T-helper 2 cell treated with Interferon-gamma antibody and Interleukin-4, amounts not matched to agents 5 μg/mL and 100 μg/mL, for 36 hours (primary cell): ENCODE data around the gene IL1RAPL2.

ENCODE experiments used
- DNase-seq: peaks from one replicate; pipeline ENCODE4 v3.0.0; 2021; ENCODE audit warnings: low spot score
- H3K27ac Mint-ChIP-seq: one replicate; pipeline ENCODE4 v1.8.0; 2021; ENCODE audit warnings: mild to moderate bottlenecking, mixed read lengths
- H3K27me3 Mint-ChIP-seq: one replicate; pipeline ENCODE4 v1.8.0; 2021; ENCODE audit warnings: low read depth, mixed read lengths
- H3K36me3 Mint-ChIP-seq: one replicate; pipeline ENCODE4 v1.8.0; 2021; ENCODE audit warnings: low read depth, mixed read lengths
- H3K4me1 Mint-ChIP-seq: one replicate; pipeline ENCODE4 v1.8.0; 2021; ENCODE audit warnings: low read depth, mixed read lengths
- H3K4me3 Mint-ChIP-seq: one replicate; pipeline ENCODE4 v1.8.0; 2022; ENCODE audit warnings: mild to moderate bottlenecking, moderate library complexity, mixed read lengths
- H3K9me3 Mint-ChIP-seq: one replicate; pipeline ENCODE4 v1.8.0; 2021; ENCODE audit warnings: mixed read lengths

The IL1RAPL2 gene

DNA sequence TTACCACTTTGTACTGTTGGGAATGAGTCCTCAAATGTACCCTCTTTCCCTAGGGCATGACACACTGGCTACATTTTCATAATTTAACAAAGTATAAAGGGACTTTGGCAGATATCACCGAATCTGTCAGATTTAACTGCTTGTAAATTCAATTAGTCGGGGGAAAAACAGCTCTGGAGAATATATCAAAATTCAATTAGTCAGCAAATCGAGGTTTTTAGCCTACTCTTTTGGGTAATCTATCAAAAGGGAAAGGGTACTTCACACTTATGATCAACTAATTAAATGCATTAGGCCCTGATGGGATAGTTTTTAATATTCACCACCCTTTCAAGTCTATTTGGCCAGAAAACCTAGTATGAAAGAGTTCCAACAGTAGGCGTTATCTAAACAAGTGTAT, 141.0 kb downstream of the IL1RAPL2 start:
- H3K27ac Mint-ChIP-seq, result no peak overlapping the region
- H3K4me3 Mint-ChIP-seq, result no peak overlapping the region
- no peaks in the 10 kb centered on the region for H3K4me1 Mint-ChIP-seq
- no peaks in the 10 kb centered on the region for H3K36me3 Mint-ChIP-seq
- H3K27me3 Mint-ChIP-seq, result no peaks in the 10 kb centered on the region
- H3K9me3 Mint-ChIP-seq, result no peaks in the 10 kb centered on the region
- no peak for DNase-seq

DNA sequence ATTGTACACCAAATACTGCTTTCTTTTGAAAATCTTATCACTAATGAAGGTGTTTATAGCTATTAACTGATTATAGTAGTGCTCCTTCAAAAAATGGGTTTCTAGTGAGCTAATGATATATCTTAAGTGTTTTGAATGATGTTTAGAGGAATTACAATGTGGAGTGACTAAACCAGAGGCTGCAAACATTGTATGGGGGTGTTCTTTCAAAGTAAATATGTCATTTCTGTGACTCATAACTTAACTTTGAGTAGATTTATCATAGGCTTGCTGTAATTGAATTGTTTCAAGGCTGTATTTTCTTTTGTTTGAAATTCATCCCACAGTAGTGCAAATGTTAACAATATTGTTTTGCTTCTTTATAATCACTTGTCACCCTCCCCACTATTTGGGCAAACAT, 141.6 kb downstream of the IL1RAPL2 start:
- no peaks in the 10 kb centered on the region for H3K9me3 Mint-ChIP-seq
- H3K27me3 Mint-ChIP-seq, result no peaks in the 10 kb centered on the region
- no peaks in the 10 kb centered on the region for H3K36me3 Mint-ChIP-seq
- H3K27ac Mint-ChIP-seq, result no peak overlapping the region
- no peak for DNase-seq
- no peak overlapping the region for H3K4me3 Mint-ChIP-seq
- H3K4me1 Mint-ChIP-seq, result no peaks in the 10 kb centered on the region

DNA sequence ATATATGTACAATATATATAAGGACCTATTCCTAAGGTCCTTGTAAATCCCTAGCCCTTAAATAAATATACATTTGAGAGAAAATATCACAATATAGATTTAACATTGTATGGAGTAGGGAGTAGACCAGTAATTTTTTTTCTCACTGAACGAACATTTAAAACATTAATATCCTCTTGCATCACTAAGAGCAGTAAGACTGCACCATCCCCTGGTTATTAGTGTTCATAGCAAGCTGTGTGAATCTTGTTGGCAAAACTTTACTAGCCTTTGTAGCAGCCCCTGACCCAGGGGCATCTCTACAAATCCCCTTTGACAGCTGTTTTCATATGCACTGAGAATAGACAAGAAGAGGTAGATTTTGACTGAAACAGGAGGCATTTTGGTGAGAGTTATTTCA, 146.5 kb downstream of the IL1RAPL2 start:
- no peaks in the 10 kb centered on the region for H3K27me3 Mint-ChIP-seq
- H3K4me1 Mint-ChIP-seq, result no peaks in the 10 kb centered on the region
- H3K4me3 Mint-ChIP-seq, result no peak overlapping the region
- H3K36me3 Mint-ChIP-seq, result no peaks in the 10 kb centered on the region
- no peak overlapping the region for H3K27ac Mint-ChIP-seq
- no peaks in the 10 kb centered on the region for H3K9me3 Mint-ChIP-seq
- DNase-seq, result no peak

DNA sequence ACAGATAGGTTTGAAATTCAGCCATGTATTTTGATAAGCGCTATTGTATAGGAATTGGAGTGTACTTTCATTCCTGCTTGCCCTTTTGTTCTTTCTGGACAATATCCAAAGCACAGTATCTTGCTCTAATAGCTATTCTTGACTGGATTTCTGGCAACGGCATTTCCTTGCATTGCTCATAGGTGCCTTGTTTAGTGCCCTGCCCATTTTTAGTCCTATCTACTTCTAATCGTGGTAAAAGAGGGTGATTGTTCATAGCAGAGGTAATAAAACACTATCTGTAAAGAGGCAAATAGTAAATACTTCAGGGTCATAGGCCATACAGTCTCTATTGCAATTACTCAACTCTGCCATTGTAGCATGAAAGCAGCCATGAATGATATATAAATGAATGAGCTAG, 155.9 kb downstream of the IL1RAPL2 start:
- no peaks in the 10 kb centered on the region for H3K27me3 Mint-ChIP-seq
- H3K36me3 Mint-ChIP-seq, result no peaks in the 10 kb centered on the region
- no peak overlapping the region for H3K27ac Mint-ChIP-seq
- no peak for DNase-seq
- no peak overlapping the region for H3K4me3 Mint-ChIP-seq
- no peaks in the 10 kb centered on the region for H3K9me3 Mint-ChIP-seq
- H3K4me1 Mint-ChIP-seq, result no peaks in the 10 kb centered on the region

DNA sequence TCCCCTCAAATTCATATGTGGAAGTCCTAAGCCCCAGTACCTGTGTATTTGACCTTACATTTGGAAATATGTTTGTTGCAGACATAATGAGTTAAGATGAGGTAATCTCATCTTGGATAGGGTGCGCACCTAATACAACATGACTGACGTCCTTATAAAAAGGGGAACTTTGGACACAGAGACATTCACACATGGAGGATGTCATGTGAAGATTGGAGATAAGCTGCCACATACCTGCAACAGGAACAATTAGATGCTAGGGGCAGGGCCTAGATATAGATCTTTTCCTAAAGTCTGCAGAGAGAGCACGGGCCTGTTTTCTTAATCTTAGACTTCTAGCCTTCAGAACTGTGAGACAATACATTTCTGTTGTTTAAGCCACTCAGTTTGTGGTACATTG, 162.5 kb downstream of the IL1RAPL2 start:
- no peaks in the 10 kb centered on the region for H3K27me3 Mint-ChIP-seq
- H3K27ac Mint-ChIP-seq, result no peak overlapping the region
- no peaks in the 10 kb centered on the region for H3K36me3 Mint-ChIP-seq
- no peak for DNase-seq
- no peaks in the 10 kb centered on the region for H3K9me3 Mint-ChIP-seq
- no peaks in the 10 kb centered on the region for H3K4me1 Mint-ChIP-seq
- H3K4me3 Mint-ChIP-seq, result no peak overlapping the region

DNA sequence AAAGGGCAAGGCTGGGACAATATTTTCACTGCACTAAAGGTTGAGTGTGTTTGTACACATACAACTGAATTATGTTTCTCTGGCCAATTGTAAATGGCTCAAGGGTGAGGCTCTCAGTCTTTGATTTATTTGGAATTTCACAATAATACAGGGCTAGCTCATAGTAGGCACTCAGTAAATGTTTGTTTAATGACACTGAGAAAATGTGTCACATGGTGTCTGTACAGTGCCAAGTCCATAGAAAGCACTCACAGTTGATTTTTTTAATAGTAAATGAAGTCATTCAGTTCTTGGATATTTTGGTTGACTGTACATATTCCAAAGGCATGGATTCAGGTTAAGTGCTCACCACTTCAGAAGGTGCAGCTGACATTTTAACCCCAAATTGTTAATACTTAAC, 176.4 kb downstream of the IL1RAPL2 start:
- no peak overlapping the region for H3K27ac Mint-ChIP-seq
- no peak for DNase-seq
- no peaks in the 10 kb centered on the region for H3K36me3 Mint-ChIP-seq

DNA sequence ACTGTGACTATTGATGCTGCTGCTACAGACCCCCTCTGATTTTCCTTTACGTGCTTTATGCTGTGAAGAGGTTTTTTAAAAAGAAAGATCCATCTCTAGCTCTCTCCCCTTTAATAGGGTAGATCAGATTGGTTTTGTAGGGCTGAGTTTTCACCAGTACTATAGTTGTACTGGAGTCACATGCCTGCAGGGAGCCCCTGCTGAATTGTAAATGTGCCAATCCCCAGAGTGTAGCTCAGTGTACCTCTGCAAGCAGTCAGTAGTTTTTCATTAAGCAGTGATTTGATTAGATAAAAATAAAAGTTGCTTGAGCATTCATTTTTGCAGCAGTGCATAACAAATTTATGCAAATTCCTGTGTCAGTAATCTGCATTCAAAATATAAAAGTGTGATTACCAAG, 179.2 kb downstream of the IL1RAPL2 start:
- DNase-seq, result no peak
- Mint-ChIP-seq H3K27me3 (no peaks in the 10 kb centered on the region), H3K9me3 (no peaks in the 10 kb centered on the region), H3K36me3 (no peaks in the 10 kb centered on the region), H3K4me1 (no peaks in the 10 kb centered on the region), H3K27ac (no peak overlapping the region), H3K4me3 (no peak overlapping the region)

More for the DNA sequence above, 176.4 kb downstream of the IL1RAPL2 start:
- Mint-ChIP-seq H3K4me1 (no peaks in the 10 kb centered on the region), H3K27me3 (no peaks in the 10 kb centered on the region), H3K9me3 (no peaks in the 10 kb centered on the region), H3K4me3 (no peak overlapping the region)

DNA sequence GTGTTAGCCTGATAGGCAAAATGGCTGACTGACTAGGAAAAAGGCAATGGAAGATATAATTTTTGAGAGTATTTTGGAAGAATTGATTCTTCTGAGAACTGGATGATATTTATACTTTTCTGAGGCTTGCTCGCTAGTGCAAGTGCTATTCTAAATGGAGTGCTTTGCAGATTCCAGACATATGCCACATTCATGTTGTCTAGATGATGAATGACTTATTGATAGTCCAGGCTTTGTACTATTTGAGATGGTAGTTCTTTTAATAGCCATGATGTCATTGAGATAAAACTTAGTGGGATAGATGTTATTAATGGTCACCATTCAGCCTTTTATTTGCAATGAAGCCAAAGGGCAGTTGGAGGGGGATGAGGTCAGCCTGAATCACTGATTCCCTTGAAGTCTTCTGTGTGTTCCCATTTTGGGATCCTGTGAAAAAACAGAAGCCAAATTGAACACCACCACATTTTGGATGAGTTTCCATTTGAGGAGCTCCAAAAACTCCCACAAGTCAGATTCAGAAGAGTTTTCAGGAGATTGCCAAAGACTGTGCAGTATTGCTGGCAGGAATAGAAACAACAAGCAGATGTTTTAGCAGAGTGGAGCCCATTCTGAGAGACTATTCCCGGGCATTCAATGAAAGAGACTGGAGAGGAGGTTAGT, 184.1 kb downstream of the IL1RAPL2 start:
- no peak for DNase-seq
- Mint-ChIP-seq H3K27me3 (no peaks in the 10 kb centered on the region), H3K27ac (no peak overlapping the region), H3K4me3 (no peak overlapping the region), H3K9me3 (no peaks in the 10 kb centered on the region), H3K4me1 (no peaks in the 10 kb centered on the region), H3K36me3 (no peaks in the 10 kb centered on the region)

DNA sequence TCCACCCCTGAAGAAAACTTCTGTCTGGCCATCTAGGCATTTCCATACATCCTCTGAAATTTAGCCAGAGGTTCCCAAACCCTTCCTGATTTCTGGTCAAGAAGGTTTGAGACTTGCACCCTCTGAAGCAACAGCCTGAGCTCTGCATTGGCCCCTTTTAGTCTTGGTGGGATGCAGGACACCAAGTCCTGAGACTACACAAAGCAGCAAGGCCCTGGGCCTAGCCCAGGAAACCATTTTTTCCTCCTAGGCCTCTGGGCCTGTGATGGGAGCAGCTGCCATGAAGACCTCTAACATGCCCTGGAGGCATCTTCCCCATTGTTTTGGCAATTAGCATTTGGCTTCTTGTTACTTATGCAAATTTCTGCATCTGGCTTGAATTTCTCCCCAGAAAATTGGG, 196.6 kb downstream of the IL1RAPL2 start:
- Mint-ChIP-seq H3K9me3 (peaks cover 17% of the 10 kb centered on the region), H3K4me1 (no peaks in the 10 kb centered on the region), H3K36me3 (no peaks in the 10 kb centered on the region), H3K4me3 (no peak overlapping the region), H3K27me3 (no peaks in the 10 kb centered on the region), H3K27ac (no peak overlapping the region)
- no peak for DNase-seq

DNA sequence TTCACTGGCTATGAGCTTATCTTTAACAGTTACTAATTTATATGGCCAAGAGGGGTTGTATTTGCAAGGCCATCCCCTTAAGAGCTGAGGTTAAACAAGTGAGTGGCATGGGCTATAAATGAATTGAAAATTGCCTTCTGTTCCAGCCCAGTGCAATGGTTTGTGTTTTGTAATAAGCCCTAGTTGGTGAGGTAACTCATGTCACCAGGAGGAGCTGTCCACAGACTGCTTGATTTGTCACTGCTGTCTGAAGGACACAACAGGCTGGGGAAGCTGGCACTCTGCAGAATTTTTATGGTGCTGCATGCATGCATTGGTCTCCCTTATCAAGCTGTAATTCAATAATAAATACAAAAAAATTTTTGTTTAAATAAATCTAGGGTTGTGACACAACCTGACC, 223.8 kb downstream of the IL1RAPL2 start:
- Mint-ChIP-seq H3K4me1 (no peaks in the 10 kb centered on the region), H3K36me3 (no peaks in the 10 kb centered on the region), H3K9me3 (no peaks in the 10 kb centered on the region), H3K27ac (no peak overlapping the region), H3K27me3 (no peaks in the 10 kb centered on the region), H3K4me3 (no peak overlapping the region)
- no peak for DNase-seq

DNA sequence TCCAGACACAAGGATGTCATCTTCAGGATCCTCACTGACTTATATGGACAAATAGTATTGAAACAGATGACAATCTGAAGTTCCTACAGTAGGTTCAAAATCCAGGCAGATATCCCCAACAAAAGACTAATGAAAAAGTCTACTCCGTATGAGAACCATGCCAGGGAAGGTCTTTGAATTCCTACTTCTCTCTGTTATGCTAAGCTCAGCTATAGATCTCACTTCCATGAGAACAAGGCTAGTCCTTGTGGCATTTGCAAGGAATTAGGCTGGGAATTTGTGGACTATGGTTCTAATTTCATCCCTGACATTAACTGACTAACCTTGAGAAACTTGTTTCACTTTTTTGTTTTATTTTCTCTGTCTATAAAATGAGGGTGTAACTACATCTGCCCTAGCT, 229.8 kb downstream of the IL1RAPL2 start:
- no peaks in the 10 kb centered on the region for H3K9me3 Mint-ChIP-seq
- DNase-seq, result no peak
- no peak overlapping the region for H3K4me3 Mint-ChIP-seq
- no peaks in the 10 kb centered on the region for H3K4me1 Mint-ChIP-seq
- no peak overlapping the region for H3K27ac Mint-ChIP-seq
- H3K27me3 Mint-ChIP-seq, result no peaks in the 10 kb centered on the region
- no peaks in the 10 kb centered on the region for H3K36me3 Mint-ChIP-seq

DNA sequence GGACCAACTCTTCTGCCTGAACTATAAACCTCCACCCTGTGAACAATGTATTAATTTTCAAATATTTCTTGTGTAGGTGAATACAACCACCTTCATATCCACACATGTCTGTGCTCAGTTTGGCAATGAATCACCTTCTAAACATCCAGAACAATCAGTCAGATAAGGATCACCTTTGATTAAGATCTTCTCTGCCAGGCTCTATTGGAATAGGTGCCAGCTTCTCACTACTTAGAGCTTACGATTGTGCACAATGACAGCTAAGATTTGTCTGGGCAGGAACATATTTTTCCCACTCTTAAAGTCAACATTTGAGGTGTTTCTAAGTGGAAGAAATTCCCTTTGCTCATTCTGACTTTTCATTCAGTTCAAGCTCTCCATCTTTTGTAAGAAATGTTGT, 237.2 kb downstream of the IL1RAPL2 start:
- DNase-seq, result no peak
- no peak overlapping the region for H3K4me3 Mint-ChIP-seq
- no peaks in the 10 kb centered on the region for H3K9me3 Mint-ChIP-seq
- no peaks in the 10 kb centered on the region for H3K36me3 Mint-ChIP-seq
- no peaks in the 10 kb centered on the region for H3K27me3 Mint-ChIP-seq
- no peak overlapping the region for H3K27ac Mint-ChIP-seq
- H3K4me1 Mint-ChIP-seq, result no peaks in the 10 kb centered on the region

DNA sequence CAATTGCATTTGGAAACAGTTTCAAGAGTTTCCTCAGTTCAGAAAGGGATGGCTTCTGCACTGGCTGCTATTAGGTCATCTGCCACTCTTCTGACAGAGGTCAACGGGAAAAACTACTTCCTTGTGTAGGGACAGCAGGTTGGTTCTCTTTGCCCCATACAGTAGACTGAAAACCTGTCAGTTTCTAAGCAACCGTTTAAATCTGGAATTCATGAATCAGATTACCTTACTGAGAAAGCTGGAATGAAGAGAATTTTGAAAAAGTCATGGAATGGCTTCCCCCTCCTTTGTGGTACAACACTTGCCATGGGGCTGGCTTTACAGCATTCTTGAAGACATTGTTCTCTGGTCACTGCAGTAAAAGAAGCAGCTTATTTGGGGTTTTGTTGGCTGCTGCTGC, 240.3 kb downstream of the IL1RAPL2 start:
- DNase-seq, result no peak
- no peaks in the 10 kb centered on the region for H3K4me1 Mint-ChIP-seq
- no peak overlapping the region for H3K27ac Mint-ChIP-seq
- no peaks in the 10 kb centered on the region for H3K27me3 Mint-ChIP-seq
- H3K4me3 Mint-ChIP-seq, result no peak overlapping the region
- H3K9me3 Mint-ChIP-seq, result no peaks in the 10 kb centered on the region
- H3K36me3 Mint-ChIP-seq, result no peaks in the 10 kb centered on the region

DNA sequence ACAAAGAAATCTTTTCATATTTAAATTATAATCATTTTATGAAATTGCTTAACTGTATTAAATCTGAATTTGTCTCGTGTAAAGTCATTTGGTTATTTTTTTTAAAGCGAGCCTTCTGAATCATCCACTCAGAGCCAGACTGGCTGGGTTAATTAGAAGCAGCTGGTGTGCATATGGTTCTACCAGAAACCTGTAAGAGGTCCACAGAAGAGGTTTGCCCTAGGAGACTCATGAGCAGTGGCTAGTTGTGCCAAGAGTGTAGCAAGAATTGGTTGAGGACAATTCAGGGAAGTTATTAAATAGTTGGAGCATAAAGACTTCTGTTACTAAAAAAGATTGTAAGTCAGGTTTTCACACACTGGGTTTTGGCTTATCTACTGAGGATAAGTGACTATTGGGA, 267.4 kb downstream of the IL1RAPL2 start:
- Mint-ChIP-seq H3K27ac (no peak overlapping the region), H3K4me1 (no peaks in the 10 kb centered on the region), H3K27me3 (no peaks in the 10 kb centered on the region), H3K36me3 (no peaks in the 10 kb centered on the region), H3K4me3 (no peak overlapping the region), H3K9me3 (no peaks in the 10 kb centered on the region)
- DNase-seq, result no peak

DNA sequence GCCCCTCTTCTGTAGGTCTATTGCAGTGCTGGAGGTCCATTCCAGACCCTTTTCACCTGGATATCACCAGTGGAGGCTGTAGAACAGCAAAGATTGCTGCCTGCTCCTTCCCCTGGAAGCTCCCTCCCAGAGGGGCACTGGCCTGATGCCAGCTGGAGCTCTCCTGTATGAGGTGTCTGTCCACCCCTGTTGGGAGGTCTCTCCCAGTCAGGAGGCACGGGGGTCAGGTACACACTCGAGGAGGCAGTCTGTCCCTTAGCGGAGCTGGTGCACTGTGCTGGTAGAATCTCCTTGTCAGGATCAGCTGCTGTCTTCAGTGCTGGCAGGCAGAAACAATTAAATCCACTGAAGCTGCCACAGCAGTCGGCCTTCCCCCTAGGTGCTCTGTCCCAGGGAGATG, 276.6 kb downstream of the IL1RAPL2 start:
- Mint-ChIP-seq H3K4me1 (no peaks in the 10 kb centered on the region), H3K9me3 (peaks cover 5% of the 10 kb centered on the region), H3K4me3 (no peak overlapping the region), H3K36me3 (no peaks in the 10 kb centered on the region), H3K27ac (no peak overlapping the region), H3K27me3 (no peaks in the 10 kb centered on the region)
- DNase-seq, result no peak
